ENCODE measurements around the gene CAMTA2.

Gene CAMTA2

GRCh38 chr17:5003214-5003867 lies 15.9 kb upstream of the CAMTA2 start:
- no peak for TF ChIP-seq GABPA (IDR thresholded peaks at IDR 0.05; ENCODE audit: low read depth)
- TF ChIP-seq POLR2AphosphoS5 (IDR thresholded peaks at IDR 0.05; ENCODE audit: low read depth) = no peak
- no peak for TF ChIP-seq CTCF (IDR thresholded peaks at IDR 0.05; ENCODE audit: insufficient read depth, low read length)
- TF ChIP-seq REST (IDR thresholded peaks at IDR 0.05; ENCODE audit: insufficient replicate concordance, low read depth) = no peak
- no peak for TF ChIP-seq SPI1 (IDR thresholded peaks at IDR 0.05; ENCODE audit: borderline replicate concordance, low read depth)
- H3K27ac ChIP-seq (replicated peaks) = no peak overlapping the region
- no peaks in the 10 kb centered on the region for H3K27me3 ChIP-seq (ENCODE audit: insufficient read depth, poor library complexity, severe bottlenecking)
- no peak for DNase-seq (ENCODE audit: low read depth in 1 of 2, low spot score in 1 of 2)
- H3K4me3 ChIP-seq (replicated peaks; ENCODE audit: insufficient read depth, low read length) = no peak overlapping the region

- DNase-seq (ENCODE audit: low read depth in 1 of 2, low spot score in 1 of 2) = no peak
- Histone ChIP-seq H3K4me3 (replicated peaks; ENCODE audit: insufficient read depth, low read length) (no peak overlapping the region), H3K27me3 (ENCODE audit: insufficient read depth, poor library complexity, severe bottlenecking) (no peaks in the 10 kb centered on the region), H3K27ac (replicated peaks) (no peak overlapping the region)
- TF ChIP-seq SPI1 (IDR thresholded peaks at IDR 0.05; ENCODE audit: borderline replicate concordance, low read depth) (no peak), GABPA (IDR thresholded peaks at IDR 0.05; ENCODE audit: low read depth) (no peak), CTCF (IDR thresholded peaks at IDR 0.05; ENCODE audit: insufficient read depth, low read length) (no peak), POLR2AphosphoS5 (IDR thresholded peaks at IDR 0.05; ENCODE audit: low read depth) (no peak), REST (IDR thresholded peaks at IDR 0.05; ENCODE audit: insufficient replicate concordance, low read depth) (no peak)
These were observed 14.8 kb upstream of the CAMTA2 start for GRCh38 chr17:5002121-5002788.

GRCh38 chr17:5000237-5000639 lies 12.8 kb upstream of the CAMTA2 start:
- TF ChIP-seq CTCF (IDR thresholded peaks at IDR 0.05; ENCODE audit: insufficient read depth, low read length) = no peak
- TF ChIP-seq POLR2AphosphoS5 (IDR thresholded peaks at IDR 0.05; ENCODE audit: low read depth) = no peak
- TF ChIP-seq REST (IDR thresholded peaks at IDR 0.05; ENCODE audit: insufficient replicate concordance, low read depth) = no peak
- no peak for TF ChIP-seq GABPA (IDR thresholded peaks at IDR 0.05; ENCODE audit: low read depth)
- TF ChIP-seq SPI1 (IDR thresholded peaks at IDR 0.05; ENCODE audit: borderline replicate concordance, low read depth) = no peak
- DNase-seq (ENCODE audit: low read depth in 1 of 2, low spot score in 1 of 2) = no peak
- Histone ChIP-seq H3K4me3 (replicated peaks; ENCODE audit: insufficient read depth, low read length) (no peak overlapping the region), H3K27ac (replicated peaks) (no peak overlapping the region), H3K27me3 (ENCODE audit: insufficient read depth, poor library complexity, severe bottlenecking) (no peaks in the 10 kb centered on the region)

Data from HL-60 (cell line).